Osteoblast (primary cell): ENCODE results near the gene GSTO1. TPM values are rescaled to one million over a fixed set of nuclear protein-coding genes. Genes with fewer than 3 reads are reported as not detected.

Experiments
- DNase-seq: peaks from one replicate; pipeline ENCODE4 v3.0.0; 2011; ENCODE audit warnings: low spot score, mixed read lengths; ENCODE audit not compliant: insufficient read length; ENCODE audit errors: missing footprints
- H2AFZ ChIP-seq: 2 replicates; pipeline ENCODE4 v1.6.0; 2011; ENCODE audit warnings: mild to moderate bottlenecking, low read length
- H3K27ac ChIP-seq: 2 replicates; pipeline ENCODE4 v1.5.1; 2011; ENCODE audit warnings: mild to moderate bottlenecking, low read depth, low read length, moderate library complexity
- H3K27me3 ChIP-seq: 2 replicates; pipeline ENCODE4 v1.6.0; 2012; ENCODE audit warnings: mild to moderate bottlenecking, control low read depth, inconsistent platforms, low read length, moderate library complexity; ENCODE audit not compliant: insufficient read depth
- H3K36me3 ChIP-seq: 2 replicates; pipeline ENCODE4 v1.5.1; 2011; ENCODE audit warnings: mild to moderate bottlenecking, low read length, control low read depth, moderate library complexity; ENCODE audit not compliant: insufficient read depth
- H3K4me1 ChIP-seq: 2 replicates; pipeline ENCODE4 v1.5.1; 2011; ENCODE audit warnings: mild to moderate bottlenecking, low read length, control low read depth, moderate library complexity; ENCODE audit not compliant: insufficient read depth
- H3K4me2 ChIP-seq: 2 replicates; pipeline ENCODE4 v1.6.0; 2011; ENCODE audit warnings: mild to moderate bottlenecking, low read length; ENCODE audit not compliant: insufficient read depth
- H3K4me3 ChIP-seq: fragments of 200-600 bp; sonication (generic); 3 replicates; pipeline ENCODE4 v1.5.1; 2012; ENCODE audit warnings: mild to moderate bottlenecking, low read length, inconsistent platforms; ENCODE audit not compliant: insufficient read depth
- H3K79me2 ChIP-seq: 2 replicates; pipeline ENCODE4 v1.6.0; 2012; ENCODE audit warnings: mild to moderate bottlenecking, low read length, control low read depth, inconsistent platforms; ENCODE audit not compliant: insufficient read depth
- H3K9me3 ChIP-seq: 2 replicates; pipeline ENCODE4 v1.5.1; 2011; ENCODE audit warnings: low read depth, low read length, control low read depth
- H4K20me1 ChIP-seq: 2 replicates; pipeline ENCODE4 v1.6.0; 2012; ENCODE audit warnings: mild to moderate bottlenecking, low read length, control low read depth; ENCODE audit not compliant: insufficient read depth
- CTCF ChIP-seq: IDR thresholded peaks from 2 replicates; pipeline ENCODE4 v1.5.1; 2011; ENCODE audit warnings: mild to moderate bottlenecking, low read depth, low read length, moderate library complexity; ENCODE audit errors: extremely low read depth
- total RNA-seq: library from RNA; depleted of rRNA; stranded (reverse); fragments of >200 nt; gene quantifications from 2 replicates; pipeline ENCODE4 v1.2.3, GENCODE V29; 2012

GSTO1 gene
- total RNA-seq, 1 donor, result 149 TPM

GRCh38 chr10:104274762-104275721, 20.4 kb downstream of the GSTO1 start:
- H3K79me2 ChIP-seq, result no peaks in the 10 kb centered on the region
- no peaks in the 10 kb centered on the region for H3K36me3 ChIP-seq
- peak overlapping the region; percentile 86 for H3K4me2 ChIP-seq
- H3K27me3 ChIP-seq, result no peaks in the 10 kb centered on the region
- peak overlapping the region; percentile 76 for H3K4me3 ChIP-seq
- peak; percentile 82 for TF ChIP-seq CTCF
- H3K27ac ChIP-seq, result peak overlapping the region; percentile 66
- H2AFZ ChIP-seq, result peak overlapping the region; percentile 93
- DNase-seq, result peak; percentile 89
- H4K20me1 ChIP-seq, result no peaks in the 10 kb centered on the region
- peaks cover 25% of the 10 kb centered on the region for H3K4me1 ChIP-seq
- no peaks in the 10 kb centered on the region for H3K9me3 ChIP-seq

- no peaks in the 10 kb centered on the region for H4K20me1 ChIP-seq
- no peak overlapping the region for H2AFZ ChIP-seq
- no peaks in the 10 kb centered on the region for H3K27me3 ChIP-seq
- H3K36me3 ChIP-seq, result no peaks in the 10 kb centered on the region
- H3K4me2 ChIP-seq, result no peak overlapping the region
- H3K4me3 ChIP-seq, result no peak overlapping the region
- H3K9me3 ChIP-seq, result no peaks in the 10 kb centered on the region
- no peak for DNase-seq
- peaks cover 25% of the 10 kb centered on the region for H3K4me1 ChIP-seq
- TF ChIP-seq CTCF, result no peak
- H3K79me2 ChIP-seq, result no peaks in the 10 kb centered on the region
- H3K27ac ChIP-seq, result no peak overlapping the region
Measured at GRCh38 chr10:104276192-104276591, 21.5 kb downstream of the GSTO1 start.

- H3K4me2 ChIP-seq, result no peak overlapping the region
- H2AFZ ChIP-seq, result no peak overlapping the region
- no peaks in the 10 kb centered on the region for H4K20me1 ChIP-seq
- no peak for TF ChIP-seq CTCF
- no peak for DNase-seq
- no peak overlapping the region for H3K4me3 ChIP-seq
- no peaks in the 10 kb centered on the region for H3K9me3 ChIP-seq
- H3K79me2 ChIP-seq, result no peaks in the 10 kb centered on the region
- peaks cover 25% of the 10 kb centered on the region for H3K4me1 ChIP-seq
- no peaks in the 10 kb centered on the region for H3K27me3 ChIP-seq
- H3K27ac ChIP-seq, result no peak overlapping the region
- no peaks in the 10 kb centered on the region for H3K36me3 ChIP-seq
Measured at GRCh38 chr10:104277785-104278184, 23.1 kb downstream of the GSTO1 start.

GRCh38 chr10:104279550-104280259, 25.0 kb downstream of the GSTO1 start:
- Histone ChIP-seq H3K9me3 (no peaks in the 10 kb centered on the region), H3K4me1 (peaks cover 7% of the 10 kb centered on the region), H4K20me1 (no peaks in the 10 kb centered on the region), H3K27me3 (no peaks in the 10 kb centered on the region), H3K27ac (no peak overlapping the region), H3K4me3 (no peak overlapping the region), H3K36me3 (no peaks in the 10 kb centered on the region), H2AFZ (no peak overlapping the region), H3K4me2 (no peak overlapping the region), H3K79me2 (no peaks in the 10 kb centered on the region)
- no peak for TF ChIP-seq CTCF
- DNase-seq, result no peak
